Prostate gland (tissue), 2 donors: ENCODE results near the gene PTPRG.

Experiments
- CTCF ChIP-seq, 4 experiments: fragments of 200-600 bp in 2 of 4; fragments of 450-650 bp in 2 of 4; sonication (generic) in 2 of 4; IDR thresholded peaks; 1 replicate in 3 of 4; 2 replicates in 1 of 4; pipeline ENCODE4 v1.5.1; 2016 to 2019; ENCODE audit warnings: antibody characterized with exemption in 4 of 4, mild to moderate bottlenecking in 2 of 4, moderate library complexity in 2 of 4
- POLR2A ChIP-seq: fragments of 450-650 bp; IDR thresholded peaks from one replicate; pipeline ENCODE4 v1.6.1; 2016; ENCODE audit warnings: antibody characterized with exemption, mild to moderate bottlenecking
- POLR2AphosphoS5 ChIP-seq: sonication (generic); formaldehyde crosslinking; IDR thresholded peaks from one replicate; pipeline ENCODE4 v1.6.1; 2017; ENCODE audit warnings: antibody characterized with exemption

DNA sequence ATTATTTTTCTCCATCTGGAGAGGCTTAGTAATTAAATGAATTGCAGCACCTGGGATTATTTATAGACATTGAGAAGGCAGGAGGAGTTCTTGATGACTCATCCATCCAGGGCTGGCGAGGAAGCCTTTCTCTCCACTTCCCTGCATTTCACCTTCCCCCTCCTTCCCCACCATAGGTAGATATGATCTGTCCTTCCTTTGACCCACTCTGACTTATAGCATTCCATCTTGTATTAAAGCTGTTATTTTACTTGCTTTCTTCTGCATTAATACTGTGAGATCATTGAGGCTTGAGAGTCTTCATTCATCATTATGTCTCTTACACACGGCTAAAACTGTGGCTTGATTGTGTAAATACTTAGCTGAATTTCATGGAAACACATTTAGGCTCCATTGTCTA is 523.2 kb downstream of the PTPRG start:
- TF ChIP-seq CTCF (IDR thresholded peaks at IDR 0.05) (no peak), POLR2AphosphoS5 (no peak), POLR2A (no peak)
